MM.1S (cell line): ENCODE results near the gene RFNG.

Experiments used
- DNase-seq: peaks from one replicate; pipeline ENCODE4 v3.0.0-alpha.2; 2015
- H2AFZ ChIP-seq: fragments of 300-600 bp; sonication (generic); 2 replicates; pipeline ENCODE4 v1.6.0; 2016; ENCODE audit warnings: antibody characterized with exemption, low read length
- H3F3A ChIP-seq: fragments of 300-600 bp; sonication (generic); 2 replicates; pipeline ENCODE4 v1.6.1; 2016; ENCODE audit warnings: mild to moderate bottlenecking, antibody characterized with exemption, low read length, moderate library complexity, mixed read lengths; ENCODE audit not compliant: insufficient read depth
- H3K27ac ChIP-seq: fragments of 300-600 bp; sonication (generic); 2 replicates; pipeline ENCODE4 v1.5.1; 2016; ENCODE audit warnings: mild to moderate bottlenecking, low read length
- H3K27me3 ChIP-seq: fragments of 300-600 bp; sonication (generic); replicated peaks from 2 replicates; pipeline ENCODE4 v1.6.0; 2016; ENCODE audit warnings: low read length; ENCODE audit not compliant: insufficient read depth
- H3K36me3 ChIP-seq: fragments of 300-600 bp; sonication (generic); replicated peaks from 2 replicates; pipeline ENCODE4 v1.6.1; 2016; ENCODE audit warnings: mild to moderate bottlenecking, low read length, mixed read lengths; ENCODE audit not compliant: insufficient read depth
- H3K4me1 ChIP-seq: fragments of 300-600 bp; sonication (generic); 2 replicates; pipeline ENCODE4 v1.6.1; 2016; ENCODE audit warnings: low read length, mixed read lengths
- H3K4me2 ChIP-seq: fragments of 300-600 bp; sonication (generic); 2 replicates; pipeline ENCODE4 v1.6.0; 2016; ENCODE audit warnings: low read depth, low read length
- H3K4me3 ChIP-seq: fragments of 300-600 bp; sonication (generic); 2 replicates; pipeline ENCODE4 v1.5.1; 2016; ENCODE audit warnings: low read length, mixed read lengths
- H3K79me2 ChIP-seq: fragments of 300-600 bp; sonication (generic); 2 replicates; pipeline ENCODE4 v1.6.1; 2016; ENCODE audit warnings: mixed run types, low read length, mixed read lengths
- H3K9ac ChIP-seq: fragments of 300-600 bp; sonication (generic); 2 replicates; pipeline ENCODE4 v1.6.1; 2016; ENCODE audit warnings: low read length, mixed read lengths
- H3K9me2 ChIP-seq: fragments of 300-600 bp; sonication (generic); replicated peaks from 2 replicates; pipeline ENCODE4 v1.6.1; 2016; ENCODE audit warnings: mild to moderate bottlenecking, low read length, mixed read lengths; ENCODE audit not compliant: insufficient read depth
- H3K9me3 ChIP-seq: fragments of 300-600 bp; sonication (generic); replicated peaks from 2 replicates; pipeline ENCODE4 v1.6.1; 2016; ENCODE audit warnings: mild to moderate bottlenecking, low read length, mixed read lengths; ENCODE audit not compliant: insufficient read depth
- H4K20me1 ChIP-seq: fragments of 300-600 bp; sonication (generic); 2 replicates; pipeline ENCODE4 v1.6.1; 2016; ENCODE audit warnings: mild to moderate bottlenecking, low read length, moderate library complexity, mixed read lengths; ENCODE audit not compliant: insufficient read depth
- CTCF ChIP-seq: fragments of 300-600 bp; sonication (generic); IDR thresholded peaks from 2 replicates; pipeline ENCODE4 v1.5.1; 2016; ENCODE audit warnings: antibody characterized with exemption, low read length, mixed read lengths
- EZH2 ChIP-seq: fragments of 300-600 bp; sonication (generic); optimal IDR thresholded peaks from 2 replicates; pipeline ENCODE3; 2017; ENCODE audit warnings: low read depth, mild to moderate bottlenecking, antibody characterized with exemption, low read length, mixed read lengths
- EZH2phosphoT487 ChIP-seq: fragments of 300-600 bp; sonication (generic); IDR thresholded peaks from 2 replicates; pipeline ENCODE4 v1.6.1; 2018; ENCODE audit warnings: antibody characterized with exemption, low read length

RFNG gene

DNA sequence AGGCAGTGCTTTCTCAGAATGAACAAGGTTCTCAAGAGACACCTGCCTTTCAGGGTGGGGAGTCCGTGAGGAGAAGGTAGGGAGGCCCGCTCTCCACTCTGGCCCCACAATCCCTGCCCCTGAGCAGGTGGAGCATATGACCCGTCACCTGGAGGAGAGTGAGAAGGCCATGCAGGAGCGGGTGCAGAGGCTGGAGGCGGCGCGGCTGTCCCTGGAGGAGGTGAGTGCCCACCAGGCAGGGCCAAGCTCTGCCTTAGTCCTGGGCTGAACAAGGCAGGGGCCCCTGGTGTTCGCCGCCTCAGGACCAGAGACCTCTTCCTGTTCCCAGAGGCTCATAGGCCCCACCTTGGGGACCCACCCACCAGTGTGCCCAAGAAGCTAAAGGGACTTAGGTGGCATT is 22.6 kb downstream of the RFNG start:
- H3K36me3 ChIP-seq, result no peaks in the 10 kb centered on the region
- H3K9me3 ChIP-seq, result no peaks in the 10 kb centered on the region
- DNase-seq, result no peak
- TF ChIP-seq EZH2phosphoT487 (no peak), EZH2 (no peak), CTCF (no peak)
- peaks cover 11% of the 10 kb centered on the region for H3K4me1 ChIP-seq
- no peaks in the 10 kb centered on the region for H4K20me1 ChIP-seq
- no peak overlapping the region for H3K9ac ChIP-seq
- no peak overlapping the region for H3K4me3 ChIP-seq
- 0 out of 2 replicates have a peak, but pooled peaks cover 7% of the 10 kb centered on the region for H3K79me2 ChIP-seq
- no peaks in the 10 kb centered on the region for H3K27me3 ChIP-seq
- H3K4me2 ChIP-seq, result no peak overlapping the region
- no peak overlapping the region for H3K27ac ChIP-seq
- no peak overlapping the region for H2AFZ ChIP-seq
- no peaks in the 10 kb centered on the region for H3K9me2 ChIP-seq
- H3F3A ChIP-seq, result peaks cover 12% of the 10 kb centered on the region; the same call in 1 of the 2 replicates

GRCh38 chr17:82028246-82028645 is 23.4 kb downstream of the RFNG start:
- DNase-seq, result no peak
- Histone ChIP-seq H3F3A (peaks cover 12% of the 10 kb centered on the region; the same call in 1 of the 2 replicates), H4K20me1 (no peaks in the 10 kb centered on the region), H3K36me3 (no peaks in the 10 kb centered on the region), H3K27ac (no peak overlapping the region), H3K9me3 (no peaks in the 10 kb centered on the region), H3K4me3 (no peak overlapping the region), H3K4me1 (peaks cover 12% of the 10 kb centered on the region), H3K4me2 (no peak overlapping the region), H2AFZ (no peak overlapping the region), H3K79me2 (0 out of 2 replicates have a peak, but pooled peaks cover 12% of the 10 kb centered on the region), H3K9me2 (no peaks in the 10 kb centered on the region), H3K27me3 (no peaks in the 10 kb centered on the region), H3K9ac (no peak overlapping the region)
- TF ChIP-seq CTCF, result no peak
- TF ChIP-seq EZH2phosphoT487, result no peak
- no peak for TF ChIP-seq EZH2

- Histone ChIP-seq H3K9me3 (no peaks in the 10 kb centered on the region), H3K79me2 (peaks cover 33% of the 10 kb centered on the region), H3K4me1 (peaks cover 12% of the 10 kb centered on the region), H3K36me3 (no peaks in the 10 kb centered on the region), H2AFZ (no peak overlapping the region), H3K9me2 (no peaks in the 10 kb centered on the region), H3K27me3 (no peaks in the 10 kb centered on the region), H3K27ac (no peak overlapping the region), H3F3A (peaks cover 19% of the 10 kb centered on the region), H3K4me3 (no peak overlapping the region), H3K4me2 (no peak overlapping the region), H3K9ac (no peak overlapping the region), H4K20me1 (no peaks in the 10 kb centered on the region)
- no peak for TF ChIP-seq EZH2
- TF ChIP-seq EZH2phosphoT487, result no peak
- TF ChIP-seq CTCF, result no peak
- no peak for DNase-seq
Observed at GRCh38 chr17:82025401-82026107, 26.1 kb downstream of the RFNG start.
